ENCODE data around the gene EPS15. TPM values are rescaled to one million over a fixed set of nuclear protein-coding genes. Genes with fewer than 3 reads are reported as not detected.

EPS15 gene
- total and polyA plus RNA-seq, 2 of the 13 experiments (the other 11 are each of a cell fraction or from before 2014, with no cell fraction given) = 14.3 to 19.3 TPM

DNA sequence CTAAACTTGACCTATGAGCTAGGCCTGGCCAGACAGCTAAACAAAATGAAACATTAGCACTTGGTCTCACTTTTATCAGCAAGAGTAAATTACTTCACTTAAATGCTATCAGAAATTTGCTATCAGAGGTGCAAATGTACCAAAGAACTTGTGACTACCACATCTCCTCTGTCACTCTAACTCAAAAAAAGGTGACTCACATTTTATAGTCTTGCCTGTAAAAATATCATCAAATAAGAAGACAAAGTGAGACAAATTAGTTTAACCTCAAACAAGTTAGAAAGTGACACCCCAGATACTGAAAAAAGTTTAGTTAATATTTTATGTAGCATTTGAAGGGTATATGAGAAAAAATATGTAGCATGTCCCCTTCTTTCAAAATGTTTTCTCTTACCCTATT, 76.9 kb downstream of the EPS15 start:
- Histone ChIP-seq H3K36me3 (replicated peaks in 1 of 2; ENCODE audit: control insufficient read depth in 1 of 2, insufficient read depth in 2 of 2, low read length in 2 of 2) (peaks cover 7 to 38% of the 10 kb centered on the region in 2 experiments; a peak in 4 of 5 replicates), H3K9ac (ENCODE audit: insufficient read depth, low read depth, low read length) (no peak overlapping the region), H3K4me3 (replicated peaks in 1 of 3; ENCODE audit: insufficient read depth in 1 of 3, low read depth in 2 of 3, low read length in 3 of 3) (no peak overlapping the region), H3K27ac (ENCODE audit: extremely low read length, insufficient read depth, low read length) (no peak overlapping the region), H2AFZ (ENCODE audit: low read length) (no peak overlapping the region), H3K9me3 (ENCODE audit: low read length) (no peaks in the 10 kb centered on the region), H3K4me1 (ENCODE audit: insufficient read depth, low read length) (no peaks in the 10 kb centered on the region), H3K79me2 (ENCODE audit: insufficient read depth, low read length) (no peaks in the 10 kb centered on the region), H3K27me3 (ENCODE audit: control insufficient read depth in 1 of 2, insufficient read depth in 2 of 2, low read length in 2 of 2) (no peaks in the 10 kb centered on the region; a peak in 1 of 5 replicates), H3K4me2 (ENCODE audit: low read depth, low read length) (no peak overlapping the region), H4K20me1 (ENCODE audit: insufficient read depth, low read length) (no peaks in the 10 kb centered on the region)
- in situ Hi-C loops (cut with HindIII; ENCODE audit: extremely low pct_ligation_motif_present, low pct_unique_long_range_greater_than_20kb) (no loop called here), intact Hi-C loops (cut with micrococcal nuclease; ENCODE audit: unreplicated experiment) (no loop called here)
- FAIRE-seq = no peak
- ChIA-PET POLR2A (no interaction called here), CTCF (ENCODE audit: low intra/inter-chr PET ratio, low total read pairs) (no interaction called here)
- no TSS peak for BruUV-seq (replicated peaks)
- TF ChIP-seq PRPF4 (IDR thresholded peaks at IDR 0.05; ENCODE audit: low read depth, low read length, poor library complexity, severe bottlenecking) = no peak
- TF ChIP-seq MTF2 (CRISPR knock-in tag; IDR thresholded peaks at IDR 0.05; ENCODE audit: borderline replicate concordance) = no peak
- no peak for TF ChIP-seq ZSCAN22 (CRISPR knock-in tag; IDR thresholded peaks at IDR 0.05)
- no peak for TF ChIP-seq ZNF562 (CRISPR knock-in tag; IDR thresholded peaks at IDR 0.05; ENCODE audit: borderline replicate concordance)
- no peak for TF ChIP-seq ELF3 (CRISPR knock-in tag; IDR thresholded peaks at IDR 0.05)
- TF ChIP-seq, protein P1, sequence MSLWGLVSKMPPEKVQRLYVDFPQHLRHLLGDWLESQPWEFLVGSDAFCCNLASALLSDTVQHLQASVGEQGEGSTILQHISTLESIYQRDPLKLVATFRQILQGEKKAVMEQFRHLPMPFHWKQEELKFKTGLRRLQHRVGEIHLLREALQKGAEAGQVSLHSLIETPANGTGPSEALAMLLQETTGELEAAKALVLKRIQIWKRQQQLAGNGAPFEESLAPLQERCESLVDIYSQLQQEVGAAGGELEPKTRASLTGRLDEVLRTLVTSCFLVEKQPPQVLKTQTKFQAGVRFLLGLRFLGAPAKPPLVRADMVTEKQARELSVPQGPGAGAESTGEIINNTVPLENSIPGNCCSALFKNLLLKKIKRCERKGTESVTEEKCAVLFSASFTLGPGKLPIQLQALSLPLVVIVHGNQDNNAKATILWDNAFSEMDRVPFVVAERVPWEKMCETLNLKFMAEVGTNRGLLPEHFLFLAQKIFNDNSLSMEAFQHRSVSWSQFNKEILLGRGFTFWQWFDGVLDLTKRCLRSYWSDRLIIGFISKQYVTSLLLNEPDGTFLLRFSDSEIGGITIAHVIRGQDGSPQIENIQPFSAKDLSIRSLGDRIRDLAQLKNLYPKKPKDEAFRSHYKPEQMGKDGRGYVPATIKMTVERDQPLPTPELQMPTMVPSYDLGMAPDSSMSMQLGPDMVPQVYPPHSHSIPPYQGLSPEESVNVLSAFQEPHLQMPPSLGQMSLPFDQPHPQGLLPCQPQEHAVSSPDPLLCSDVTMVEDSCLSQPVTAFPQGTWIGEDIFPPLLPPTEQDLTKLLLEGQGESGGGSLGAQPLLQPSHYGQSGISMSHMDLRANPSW (CRISPR knock-in tag; IDR thresholded peaks at IDR 0.05; ENCODE audit: borderline replicate concordance) = no peak
- TF ChIP-seq, protein P2, sequence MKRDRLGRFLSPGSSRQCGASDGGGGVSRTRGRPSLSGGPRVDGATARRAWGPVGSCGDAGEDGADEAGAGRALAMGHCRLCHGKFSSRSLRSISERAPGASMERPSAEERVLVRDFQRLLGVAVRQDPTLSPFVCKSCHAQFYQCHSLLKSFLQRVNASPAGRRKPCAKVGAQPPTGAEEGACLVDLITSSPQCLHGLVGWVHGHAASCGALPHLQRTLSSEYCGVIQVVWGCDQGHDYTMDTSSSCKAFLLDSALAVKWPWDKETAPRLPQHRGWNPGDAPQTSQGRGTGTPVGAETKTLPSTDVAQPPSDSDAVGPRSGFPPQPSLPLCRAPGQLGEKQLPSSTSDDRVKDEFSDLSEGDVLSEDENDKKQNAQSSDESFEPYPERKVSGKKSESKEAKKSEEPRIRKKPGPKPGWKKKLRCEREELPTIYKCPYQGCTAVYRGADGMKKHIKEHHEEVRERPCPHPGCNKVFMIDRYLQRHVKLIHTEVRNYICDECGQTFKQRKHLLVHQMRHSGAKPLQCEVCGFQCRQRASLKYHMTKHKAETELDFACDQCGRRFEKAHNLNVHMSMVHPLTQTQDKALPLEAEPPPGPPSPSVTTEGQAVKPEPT (CRISPR knock-in tag; IDR thresholded peaks at IDR 0.05; ENCODE audit: low read depth) = no peak
- TF ChIP-seq, protein P3, sequence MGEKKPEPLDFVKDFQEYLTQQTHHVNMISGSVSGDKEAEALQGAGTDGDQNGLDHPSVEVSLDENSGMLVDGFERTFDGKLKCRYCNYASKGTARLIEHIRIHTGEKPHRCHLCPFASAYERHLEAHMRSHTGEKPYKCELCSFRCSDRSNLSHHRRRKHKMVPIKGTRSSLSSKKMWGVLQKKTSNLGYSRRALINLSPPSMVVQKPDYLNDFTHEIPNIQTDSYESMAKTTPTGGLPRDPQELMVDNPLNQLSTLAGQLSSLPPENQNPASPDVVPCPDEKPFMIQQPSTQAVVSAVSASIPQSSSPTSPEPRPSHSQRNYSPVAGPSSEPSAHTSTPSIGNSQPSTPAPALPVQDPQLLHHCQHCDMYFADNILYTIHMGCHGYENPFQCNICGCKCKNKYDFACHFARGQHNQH (CRISPR knock-in tag; IDR thresholded peaks at IDR 0.05) = no peak
- TF ChIP-seq ZKSCAN8 (CRISPR knock-in tag; IDR thresholded peaks at IDR 0.05; ENCODE audit: borderline replicate concordance) = no peak
- no peak for ATAC-seq
- DNase-seq (ENCODE audit: low spot score) = no peak
